ENCODE results near the gene POLL. TPM values are rescaled to one million over a fixed set of nuclear protein-coding genes. Genes with fewer than 3 reads are reported as not detected.

POLL gene
- total and polyA plus RNA-seq, 2 experiments from 2014 or later, result 16.8 to 17.7 TPM

DNA sequence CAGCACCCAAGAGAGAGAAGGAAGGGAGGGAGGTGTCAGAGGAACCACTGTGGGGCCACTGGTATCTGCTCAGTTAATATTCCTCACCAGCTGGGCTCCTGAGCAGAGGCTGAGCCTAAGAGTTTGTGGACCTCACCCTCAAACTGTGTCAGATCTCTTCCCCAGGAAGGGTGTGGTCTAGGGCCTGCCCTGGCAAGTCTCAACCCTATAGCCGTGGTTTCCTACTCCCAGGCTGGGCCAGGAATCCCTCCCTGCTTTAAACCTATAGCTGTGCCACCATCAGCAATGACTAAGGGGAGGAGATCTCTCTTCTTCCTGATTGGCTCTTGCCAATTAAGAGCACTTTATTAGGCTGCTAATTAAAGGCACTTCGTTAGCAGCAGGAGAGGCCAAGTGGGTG, 29.9 kb downstream of the POLL start:
- 86% methylated on average over 2 of the region's 2 CpGs for WGBS (ENCODE audit: low lambda C conversion rate, missing lambda C conversion rate)
- no peak overlapping the region for H2AFZ ChIP-seq
- TF ChIP-seq EZH2 (IDR thresholded peaks at IDR 0.05; ENCODE audit: borderline replicate concordance) (no peak), EZH2phosphoT487 (IDR thresholded peaks at IDR 0.05; ENCODE audit: low read depth, severe bottlenecking, unreplicated experiment) (no peak)
- TF ChIP-seq, protein P1, sequence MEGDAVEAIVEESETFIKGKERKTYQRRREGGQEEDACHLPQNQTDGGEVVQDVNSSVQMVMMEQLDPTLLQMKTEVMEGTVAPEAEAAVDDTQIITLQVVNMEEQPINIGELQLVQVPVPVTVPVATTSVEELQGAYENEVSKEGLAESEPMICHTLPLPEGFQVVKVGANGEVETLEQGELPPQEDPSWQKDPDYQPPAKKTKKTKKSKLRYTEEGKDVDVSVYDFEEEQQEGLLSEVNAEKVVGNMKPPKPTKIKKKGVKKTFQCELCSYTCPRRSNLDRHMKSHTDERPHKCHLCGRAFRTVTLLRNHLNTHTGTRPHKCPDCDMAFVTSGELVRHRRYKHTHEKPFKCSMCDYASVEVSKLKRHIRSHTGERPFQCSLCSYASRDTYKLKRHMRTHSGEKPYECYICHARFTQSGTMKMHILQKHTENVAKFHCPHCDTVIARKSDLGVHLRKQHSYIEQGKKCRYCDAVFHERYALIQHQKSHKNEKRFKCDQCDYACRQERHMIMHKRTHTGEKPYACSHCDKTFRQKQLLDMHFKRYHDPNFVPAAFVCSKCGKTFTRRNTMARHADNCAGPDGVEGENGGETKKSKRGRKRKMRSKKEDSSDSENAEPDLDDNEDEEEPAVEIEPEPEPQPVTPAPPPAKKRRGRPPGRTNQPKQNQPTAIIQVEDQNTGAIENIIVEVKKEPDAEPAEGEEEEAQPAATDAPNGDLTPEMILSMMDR (IDR thresholded peaks at IDR 0.05; ENCODE audit: poor library complexity), result no peak

DNA sequence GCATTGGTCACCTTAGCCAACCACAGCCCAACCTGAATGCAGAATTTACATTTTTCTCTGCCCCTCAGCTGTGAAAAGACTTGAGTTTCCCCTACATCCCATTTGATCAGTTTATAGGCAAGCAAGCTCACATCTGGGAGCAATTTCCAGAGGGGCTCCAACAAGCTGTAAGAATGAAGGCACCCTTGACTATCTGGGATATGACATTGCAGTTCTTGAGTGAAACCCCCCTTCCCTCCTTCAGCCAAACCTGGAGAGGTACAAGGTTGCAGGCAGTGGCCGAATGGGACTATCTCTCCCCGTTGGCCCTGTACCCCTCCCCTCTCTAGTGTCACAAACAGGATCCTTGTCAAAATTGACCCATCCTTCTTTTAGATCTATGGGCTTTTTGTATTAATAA, 30.5 kb downstream of the POLL start:
- no peaks in the 10 kb centered on the region for H3K4me1 ChIP-seq (ENCODE audit: insufficient read depth)
- DNase-seq (ENCODE audit: low spot score), result no peak
- no peak overlapping the region for H2AFZ ChIP-seq
- H3K79me2 ChIP-seq, result no peaks in the 10 kb centered on the region
- H3K27me3 ChIP-seq, result no peaks in the 10 kb centered on the region
- no peaks in the 10 kb centered on the region for H3K36me3 ChIP-seq (replicated peaks; ENCODE audit: insufficient read depth, low read depth)
- TF ChIP-seq, protein P1 (IDR thresholded peaks at IDR 0.05; ENCODE audit: poor library complexity), result no peak
- TF ChIP-seq EZH2phosphoT487 (IDR thresholded peaks at IDR 0.05; ENCODE audit: low read depth, severe bottlenecking, unreplicated experiment) (no peak), EZH2 (IDR thresholded peaks at IDR 0.05; ENCODE audit: borderline replicate concordance) (no peak)
- 78% methylated on average over 2 of the region's 2 CpGs for WGBS (ENCODE audit: low lambda C conversion rate, missing lambda C conversion rate)
- H3K27ac ChIP-seq, result no peak overlapping the region
- H3K4me3 ChIP-seq, result no peak overlapping the region
- H3K4me2 ChIP-seq, result no peak overlapping the region
- no peaks in the 10 kb centered on the region for H3K9me2 ChIP-seq (replicated peaks; ENCODE audit: insufficient read depth)
- H4K20me1 ChIP-seq (ENCODE audit: insufficient read depth, poor library complexity, severe bottlenecking), result no peaks in the 10 kb centered on the region
- H3K9me3 ChIP-seq (ENCODE audit: low read depth), result no peaks in the 10 kb centered on the region

More for the DNA sequence above, 29.9 kb downstream of the POLL start:
- no peaks in the 10 kb centered on the region for H3K79me2 ChIP-seq
- no peaks in the 10 kb centered on the region for H4K20me1 ChIP-seq (ENCODE audit: insufficient read depth, poor library complexity, severe bottlenecking)
- H3K27me3 ChIP-seq, result no peaks in the 10 kb centered on the region
- H3K4me3 ChIP-seq, result no peak overlapping the region
- no peaks in the 10 kb centered on the region for H3K4me1 ChIP-seq (ENCODE audit: insufficient read depth)
- no peaks in the 10 kb centered on the region for H3K9me2 ChIP-seq (replicated peaks; ENCODE audit: insufficient read depth)
- no peak overlapping the region for H3K4me2 ChIP-seq
- no peaks in the 10 kb centered on the region for H3K9me3 ChIP-seq (ENCODE audit: low read depth)
- H3K36me3 ChIP-seq (replicated peaks; ENCODE audit: insufficient read depth, low read depth), result no peaks in the 10 kb centered on the region
- no peak overlapping the region for H3K27ac ChIP-seq
- no peak for DNase-seq (ENCODE audit: low spot score)

DNA sequence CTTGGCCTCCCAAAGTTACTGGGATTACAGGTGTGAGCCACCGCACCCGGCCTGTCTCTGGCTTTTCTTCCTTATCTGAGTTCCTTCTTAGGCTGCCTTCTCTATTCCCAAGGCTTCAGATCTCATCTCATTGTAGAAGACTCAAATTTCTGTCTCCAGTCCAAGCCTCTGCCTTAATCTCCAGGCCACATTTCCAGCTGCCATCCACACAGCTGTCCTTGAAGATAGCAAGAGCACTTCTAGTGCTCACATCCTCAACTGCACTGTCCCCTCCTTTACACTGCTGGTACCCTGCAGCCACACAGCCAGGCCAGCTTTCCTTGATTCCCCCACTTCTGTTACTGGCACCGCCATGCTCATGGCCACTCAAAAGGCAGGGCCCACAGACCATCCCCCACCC, 35.6 kb downstream of the POLL start:
- Histone ChIP-seq H2AFZ (no peak overlapping the region), H3K27ac (no peak overlapping the region), H3K36me3 (replicated peaks; ENCODE audit: insufficient read depth, low read depth) (no peaks in the 10 kb centered on the region), H3K27me3 (no peaks in the 10 kb centered on the region), H3K79me2 (no peaks in the 10 kb centered on the region), H3K9me3 (ENCODE audit: low read depth) (no peaks in the 10 kb centered on the region), H4K20me1 (ENCODE audit: insufficient read depth, poor library complexity, severe bottlenecking) (no peaks in the 10 kb centered on the region), H3K4me1 (ENCODE audit: insufficient read depth) (no peaks in the 10 kb centered on the region), H3K9me2 (replicated peaks; ENCODE audit: insufficient read depth) (no peaks in the 10 kb centered on the region), H3K4me2 (no peak overlapping the region), H3K4me3 (no peak overlapping the region)
- DNase-seq (ENCODE audit: low spot score), result no peak
- TF ChIP-seq, protein P1 (IDR thresholded peaks at IDR 0.05; ENCODE audit: poor library complexity), result no peak
- no peak for TF ChIP-seq EZH2phosphoT487 (IDR thresholded peaks at IDR 0.05; ENCODE audit: low read depth, severe bottlenecking, unreplicated experiment)
- 98% methylated on average over 3 of the region's 3 CpGs for WGBS (ENCODE audit: low lambda C conversion rate, missing lambda C conversion rate)

DNA sequence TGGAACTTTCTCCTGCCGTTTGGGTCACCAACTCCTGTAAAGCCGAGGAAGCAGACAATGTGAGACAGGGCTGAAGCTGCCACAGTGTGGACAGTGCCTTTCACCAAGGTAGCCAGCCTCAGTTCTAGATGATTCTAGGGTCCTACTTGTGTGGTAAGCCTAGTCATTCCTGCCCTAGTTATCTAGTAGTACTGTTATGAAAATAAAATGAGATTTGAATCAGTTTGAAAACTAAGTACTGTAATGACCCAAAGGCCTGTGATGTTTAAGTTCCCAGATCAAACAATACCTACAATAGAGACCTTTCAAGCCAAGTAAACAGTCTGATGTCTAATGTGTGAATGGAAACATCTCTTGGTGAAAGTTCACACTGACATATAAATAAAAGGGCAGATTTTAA, 37.1 kb downstream of the POLL start:
- H3K9me2 ChIP-seq (replicated peaks; ENCODE audit: insufficient read depth), result no peaks in the 10 kb centered on the region
- H3K4me2 ChIP-seq, result no peak overlapping the region
- WGBS (ENCODE audit: low lambda C conversion rate, missing lambda C conversion rate), result 85% methylated on average over 2 of the region's 2 CpGs
- H4K20me1 ChIP-seq (ENCODE audit: insufficient read depth, poor library complexity, severe bottlenecking), result no peaks in the 10 kb centered on the region
- no peak overlapping the region for H3K27ac ChIP-seq
- no peak overlapping the region for H3K4me3 ChIP-seq
- TF ChIP-seq EZH2 (IDR thresholded peaks at IDR 0.05; ENCODE audit: borderline replicate concordance) (no peak), EZH2phosphoT487 (IDR thresholded peaks at IDR 0.05; ENCODE audit: low read depth, severe bottlenecking, unreplicated experiment) (no peak)
- TF ChIP-seq, protein P1 (IDR thresholded peaks at IDR 0.05; ENCODE audit: poor library complexity), result no peak
- no peak overlapping the region for H2AFZ ChIP-seq
- no peaks in the 10 kb centered on the region for H3K27me3 ChIP-seq
- DNase-seq (ENCODE audit: low spot score), result no peak
- H3K79me2 ChIP-seq, result no peaks in the 10 kb centered on the region
- H3K9me3 ChIP-seq (ENCODE audit: low read depth), result no peaks in the 10 kb centered on the region
- no peaks in the 10 kb centered on the region for H3K4me1 ChIP-seq (ENCODE audit: insufficient read depth)
- H3K36me3 ChIP-seq (replicated peaks; ENCODE audit: insufficient read depth, low read depth), result no peaks in the 10 kb centered on the region

Measured in hepatocyte (in vitro differentiated cells).